Urinary bladder (tissue), 4 donors: Measurements from ENCODE around the gene DCTPP1. TPM values are rescaled to one million over a fixed set of nuclear protein-coding genes. Genes with fewer than 3 reads are reported as not detected.

Experiments
- DNase-seq: peaks from one replicate; pipeline ENCODE4 v3.0.0-alpha.2; 2015; ENCODE audit errors: extremely low spot score
- H3K27ac ChIP-seq: one replicate; pipeline ENCODE4 v1.5.1; 2013; ENCODE audit warnings: low read depth, mild to moderate bottlenecking, moderate library complexity
- H3K36me3 ChIP-seq: one replicate; pipeline ENCODE4 v1.6.1; 2013; ENCODE audit warnings: mild to moderate bottlenecking, moderate library complexity; ENCODE audit not compliant: insufficient read depth
- H3K4me1 ChIP-seq: one replicate; pipeline ENCODE4 v1.6.1; 2013; ENCODE audit warnings: mild to moderate bottlenecking, moderate library complexity; ENCODE audit not compliant: insufficient read depth
- H3K4me3 ChIP-seq: one replicate; pipeline ENCODE4 v1.5.1; 2013; ENCODE audit warnings: low read depth, low read length
- WGBS: extraction: QIAGEN DNeasy Blood & Tissue Kit; methylation state at CpG from one replicate; pipeline ENCODE4 v1.1.7; 2013; 5-methylcytosine and 5-hydroxymethylcytosine counted together
- polyA plus RNA-seq: library from polyadenylated mRNA; stranded (reverse); fragments of 200-250 nt; gene quantifications from one replicate; pipeline ENCODE4 v1.2.3, GENCODE V29; 2013
- small RNA-seq: library from RNA; depleted of rRNA; stranded (forward); fragments of <200 nt; gene quantifications from one replicate; pipeline ENCODE3, GENCODE V24; 2014
- total RNA-seq: library from RNA; depleted of rRNA; stranded (reverse); fragments of >200 nt; gene quantifications from one replicate; pipeline ENCODE4 v1.2.3, GENCODE V29; 2014
- donor health status: healthy with polysubstance abuse.
- donor health status: healthy.

The DCTPP1 gene
- total and polyA plus RNA-seq, 2 donors = 8.0 to 36.7 TPM

DNA sequence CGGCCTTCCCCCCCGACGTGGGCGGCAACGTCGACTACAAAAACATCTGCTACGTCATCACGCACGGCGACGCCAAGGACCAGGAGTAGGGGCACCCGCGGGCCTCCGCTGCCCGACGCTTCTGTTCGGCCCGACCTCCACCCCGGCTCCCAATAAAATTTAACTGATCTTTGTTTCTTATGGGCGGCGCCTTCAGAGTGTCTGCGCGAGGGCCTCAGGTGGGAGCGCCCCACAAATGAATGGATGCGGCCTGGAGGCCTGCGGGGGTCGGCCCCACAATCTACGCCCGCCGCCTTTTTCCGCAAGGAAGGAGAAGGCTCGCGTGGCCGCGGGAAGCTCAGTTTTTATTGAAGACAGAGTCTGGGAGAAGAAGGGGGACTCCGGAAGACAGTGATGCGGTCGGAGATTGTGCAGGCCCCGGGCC, 52.0 kb downstream of the DCTPP1 start:
- peaks cover 2% of the 10 kb centered on the region for H3K4me1 ChIP-seq
- peak; percentile 78 for DNase-seq
- no peaks in the 10 kb centered on the region for H3K36me3 ChIP-seq
- H3K4me3 ChIP-seq = peak overlapping the region; percentile 51
- WGBS = under 1% methylated on average over 39 of the region's 39 CpGs
- H3K27ac ChIP-seq = peak overlapping the region; percentile 99

GRCh38 chr16:30377050-30377811, 52.6 kb downstream of the DCTPP1 start:
- Histone ChIP-seq H3K36me3 (no peaks in the 10 kb centered on the region), H3K27ac (peak overlapping the region; percentile 99), H3K4me1 (peaks cover 2% of the 10 kb centered on the region), H3K4me3 (peak overlapping the region; percentile 51)
- WGBS = 37% methylated on average over 29 of the region's 29 CpGs
- no peak for DNase-seq

- 95% methylated on average over 8 of the region's 8 CpGs for WGBS
- Histone ChIP-seq H3K36me3 (no peaks in the 10 kb centered on the region), H3K4me1 (peaks cover 2% of the 10 kb centered on the region), H3K27ac (no peak overlapping the region), H3K4me3 (no peak overlapping the region)
- no peak for DNase-seq
Observed at GRCh38 chr16:30376461-30376902, 53.3 kb downstream of the DCTPP1 start.

DNA sequence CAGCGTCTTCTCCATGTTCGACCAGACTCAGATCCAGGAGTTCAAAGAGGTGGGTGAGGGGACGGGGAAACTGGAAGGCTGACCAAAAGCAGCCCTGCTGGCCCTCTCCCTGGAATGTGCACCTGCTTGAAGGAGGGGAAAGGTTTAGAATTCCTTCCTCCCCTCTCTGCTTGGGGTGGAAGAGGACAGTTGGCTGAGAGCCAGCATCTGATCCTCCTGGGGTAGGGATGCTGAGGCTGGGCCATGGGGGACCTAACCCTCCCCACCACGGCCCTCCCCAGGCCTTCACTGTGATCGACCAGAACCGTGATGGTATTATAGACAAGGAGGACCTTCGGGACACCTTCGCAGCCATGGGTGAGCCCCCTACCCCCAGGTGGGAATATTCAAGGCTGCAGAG, 54.0 kb downstream of the DCTPP1 start:
- Histone ChIP-seq H3K4me1 (peaks cover 2% of the 10 kb centered on the region), H3K4me3 (no peak overlapping the region), H3K36me3 (no peaks in the 10 kb centered on the region), H3K27ac (no peak overlapping the region)
- WGBS = 91% methylated on average over 8 of the region's 8 CpGs
- DNase-seq = no peak

DNA sequence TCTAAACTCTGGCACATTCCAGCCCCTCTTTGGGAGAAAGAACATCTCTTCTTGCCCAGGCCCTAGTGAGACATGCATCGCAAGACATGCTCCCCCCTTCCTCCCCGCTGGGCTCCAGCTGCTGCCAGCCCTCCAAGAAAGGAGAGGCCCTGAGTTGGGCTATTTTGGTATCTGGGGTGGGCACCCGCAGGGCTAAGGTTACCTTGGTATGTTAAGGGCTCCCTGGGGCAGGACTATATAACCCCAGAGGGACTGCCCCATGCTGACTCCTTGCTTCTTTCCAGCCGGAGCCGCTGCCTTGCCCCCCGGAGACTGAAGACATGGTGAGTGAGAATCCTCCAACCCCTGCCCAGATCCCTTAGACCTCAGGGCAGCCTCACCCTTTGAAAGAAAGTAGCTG, 55.3 kb downstream of the DCTPP1 start, which contains the start of gene MYL11:
Gene MYL11 (plus strand): TSS at position 265 of the 400 bp plus-strand sequence. CDS start 56 bp downstream, at position 321.
- DNase-seq = no peak
- 86% methylated on average over 6 of the region's 6 CpGs for WGBS
- Histone ChIP-seq H3K4me3 (no peak within 1 kb of the TSS), H3K4me1 (peaks cover 2% of the 10 kb centered on the region), H3K27ac (no peak within 1 kb of the TSS), H3K36me3 (no peaks in the 10 kb centered on the region)

Small RNA genes within 50 kb of the gene (small RNA-seq; reads per million reads assigned to genes)
- gene RF00019 (not detected), gene RF00406 (0.15 reads per million)

Other genes starting within 250 kb of the DCTPP1 start
- 9.6 TPM for gene CORO1A, start 246.4 kb downstream of the DCTPP1 start, total RNA-seq
- gene CORO1A, start 246.4 kb downstream of the DCTPP1 start, polyA plus RNA-seq = 37.2 TPM
- 10.2 TPM for gene BOLA2B, start 236.4 kb downstream of the DCTPP1 start, total RNA-seq
- 97.5 TPM for gene BOLA2B, start 236.4 kb downstream of the DCTPP1 start, polyA plus RNA-seq
- 15.4 TPM for gene SLX1A, start 236.2 kb downstream of the DCTPP1 start, total RNA-seq
- gene SLX1A, start 236.2 kb downstream of the DCTPP1 start, polyA plus RNA-seq = 42.7 TPM
- gene SULT1A3, start 230.8 kb downstream of the DCTPP1 start, total RNA-seq = 3.2 TPM
- gene SULT1A3, start 230.8 kb downstream of the DCTPP1 start, polyA plus RNA-seq = 7.5 TPM
- 3.8 TPM for gene NPIPB13, start 181.6 kb downstream of the DCTPP1 start, total RNA-seq
- 3.7 TPM for gene NPIPB13, start 181.6 kb downstream of the DCTPP1 start, polyA plus RNA-seq
- gene CD2BP2, start 74.7 kb downstream of the DCTPP1 start, total RNA-seq = 20.0 TPM
- gene CD2BP2, start 74.7 kb downstream of the DCTPP1 start, polyA plus RNA-seq = 50.2 TPM
- gene TBC1D10B, start 59.5 kb downstream of the DCTPP1 start, total RNA-seq = 18.9 TPM
- gene TBC1D10B, start 59.5 kb downstream of the DCTPP1 start, polyA plus RNA-seq = 29.5 TPM
- gene MYL11, start 55.2 kb downstream of the DCTPP1 start, total RNA-seq = 165 TPM
- 1.4 TPM for gene MYL11, start 55.2 kb downstream of the DCTPP1 start, polyA plus RNA-seq
- gene SEPTIN1, start 47.5 kb downstream of the DCTPP1 start, total RNA-seq = 0.37 TPM
- 3.5 TPM for gene SEPTIN1, start 47.5 kb downstream of the DCTPP1 start, polyA plus RNA-seq
- gene ZNF48, start 34.6 kb downstream of the DCTPP1 start, total RNA-seq = 6.7 TPM
- 10.2 TPM for gene ZNF48, start 34.6 kb downstream of the DCTPP1 start, polyA plus RNA-seq
- gene ZNF771, start 22.4 kb downstream of the DCTPP1 start, total RNA-seq = 5.2 TPM
- gene ZNF771, start 22.4 kb downstream of the DCTPP1 start, polyA plus RNA-seq = 18.6 TPM
- 7.1 TPM for gene SEPHS2, start 15.8 kb upstream of the DCTPP1 start, total RNA-seq
- 45.8 TPM for gene SEPHS2, start 15.8 kb upstream of the DCTPP1 start, polyA plus RNA-seq
- 4.1 TPM for gene ITGAL, start 42.7 kb upstream of the DCTPP1 start, total RNA-seq
- 1.8 TPM for gene ITGAL, start 42.7 kb upstream of the DCTPP1 start, polyA plus RNA-seq
- gene ZNF768, start 96.5 kb upstream of the DCTPP1 start, total RNA-seq = 17.7 TPM
- 50.6 TPM for gene ZNF768, start 96.5 kb upstream of the DCTPP1 start, polyA plus RNA-seq
- gene ZNF747, start 104.8 kb upstream of the DCTPP1 start, total RNA-seq = 13.3 TPM
- 11.9 TPM for gene ZNF747, start 104.8 kb upstream of the DCTPP1 start, polyA plus RNA-seq
- 5.7 TPM for gene ZNF764, start 128.3 kb upstream of the DCTPP1 start, total RNA-seq
- gene ZNF764, start 128.3 kb upstream of the DCTPP1 start, polyA plus RNA-seq = 8.1 TPM
- gene ZNF688, start 141.7 kb upstream of the DCTPP1 start, total RNA-seq = 10.0 TPM
- 15.6 TPM for gene ZNF688, start 141.7 kb upstream of the DCTPP1 start, polyA plus RNA-seq
- 15.7 TPM for gene ZNF785, start 155.7 kb upstream of the DCTPP1 start, total RNA-seq
- gene ZNF785, start 155.7 kb upstream of the DCTPP1 start, polyA plus RNA-seq = 7.5 TPM
- gene ZNF689, start 180.4 kb upstream of the DCTPP1 start, total RNA-seq = 5.6 TPM
- 8.8 TPM for gene ZNF689, start 180.4 kb upstream of the DCTPP1 start, polyA plus RNA-seq
- gene PRR14, start 220.9 kb upstream of the DCTPP1 start, total RNA-seq = 6.9 TPM
- 55.3 TPM for gene PRR14, start 220.9 kb upstream of the DCTPP1 start, polyA plus RNA-seq
- 18.8 TPM for gene FBRS, start 228.4 kb upstream of the DCTPP1 start, total RNA-seq
- gene FBRS, start 228.4 kb upstream of the DCTPP1 start, polyA plus RNA-seq = 52.3 TPM